Measurements from ENCODE around the gene SLC24A3.

Gene SLC24A3

DNA sequence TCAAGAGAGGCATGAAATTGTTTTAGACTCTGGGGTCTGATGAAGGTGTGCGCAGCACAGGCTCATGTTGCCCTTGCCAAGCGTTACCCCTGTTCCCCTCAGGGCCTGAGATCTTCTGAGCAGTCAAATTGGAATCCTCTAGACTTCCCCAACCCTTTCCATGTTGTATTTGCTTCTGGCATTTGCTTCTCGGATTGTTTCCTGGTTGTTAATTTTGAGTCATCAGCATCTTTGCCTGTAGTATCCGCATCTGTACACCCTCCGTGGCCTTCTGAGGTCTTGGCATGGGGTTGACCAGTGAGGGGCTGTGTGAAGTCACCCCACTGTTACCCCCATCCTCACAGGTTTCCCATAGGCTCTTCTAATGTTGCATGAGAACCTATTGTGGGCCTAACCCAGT, 40.9 kb downstream of the SLC24A3 start:
- no peak for ATAC-seq
- TF ChIP-seq ARNTL (CRISPR knock-in tag; IDR thresholded peaks at IDR 0.05; ENCODE audit: borderline replicate concordance, low read depth) (no peak), BACH2 (CRISPR knock-in tag; IDR thresholded peaks at IDR 0.05; ENCODE audit: borderline replicate concordance) (no peak), ZFP3 (CRISPR knock-in tag; IDR thresholded peaks at IDR 0.05) (no peak), ZNF565 (CRISPR knock-in tag; conservative IDR thresholded peaks at IDR 0.05; ENCODE audit: low read depth) (no peak), ESRRG (CRISPR knock-in tag; IDR thresholded peaks at IDR 0.05) (no peak), ISL1 (CRISPR knock-in tag; IDR thresholded peaks at IDR 0.05) (no peak), ZNF8 (CRISPR knock-in tag; IDR thresholded peaks at IDR 0.05) (no peak), GLIS3 (CRISPR knock-in tag; IDR thresholded peaks at IDR 0.05) (no peak), SNAI2 (CRISPR knock-in tag; IDR thresholded peaks at IDR 0.05) (no peak), RARB (CRISPR knock-in tag; IDR thresholded peaks at IDR 0.05) (no peak), PPARA (CRISPR knock-in tag; IDR thresholded peaks at IDR 0.05; ENCODE audit: borderline replicate concordance) (no peak), ZNF70 (CRISPR knock-in tag; IDR thresholded peaks at IDR 0.05) (no peak), TCF4 (CRISPR knock-in tag; IDR thresholded peaks at IDR 0.05; ENCODE audit: borderline replicate concordance) (no peak), CSDC2 (CRISPR knock-in tag; IDR thresholded peaks at IDR 0.05) (no peak), OSR1 (CRISPR knock-in tag; IDR thresholded peaks at IDR 0.05) (no peak), ZFP30 (CRISPR knock-in tag; IDR thresholded peaks at IDR 0.05) (no peak)
- TF ChIP-seq, protein P1, sequence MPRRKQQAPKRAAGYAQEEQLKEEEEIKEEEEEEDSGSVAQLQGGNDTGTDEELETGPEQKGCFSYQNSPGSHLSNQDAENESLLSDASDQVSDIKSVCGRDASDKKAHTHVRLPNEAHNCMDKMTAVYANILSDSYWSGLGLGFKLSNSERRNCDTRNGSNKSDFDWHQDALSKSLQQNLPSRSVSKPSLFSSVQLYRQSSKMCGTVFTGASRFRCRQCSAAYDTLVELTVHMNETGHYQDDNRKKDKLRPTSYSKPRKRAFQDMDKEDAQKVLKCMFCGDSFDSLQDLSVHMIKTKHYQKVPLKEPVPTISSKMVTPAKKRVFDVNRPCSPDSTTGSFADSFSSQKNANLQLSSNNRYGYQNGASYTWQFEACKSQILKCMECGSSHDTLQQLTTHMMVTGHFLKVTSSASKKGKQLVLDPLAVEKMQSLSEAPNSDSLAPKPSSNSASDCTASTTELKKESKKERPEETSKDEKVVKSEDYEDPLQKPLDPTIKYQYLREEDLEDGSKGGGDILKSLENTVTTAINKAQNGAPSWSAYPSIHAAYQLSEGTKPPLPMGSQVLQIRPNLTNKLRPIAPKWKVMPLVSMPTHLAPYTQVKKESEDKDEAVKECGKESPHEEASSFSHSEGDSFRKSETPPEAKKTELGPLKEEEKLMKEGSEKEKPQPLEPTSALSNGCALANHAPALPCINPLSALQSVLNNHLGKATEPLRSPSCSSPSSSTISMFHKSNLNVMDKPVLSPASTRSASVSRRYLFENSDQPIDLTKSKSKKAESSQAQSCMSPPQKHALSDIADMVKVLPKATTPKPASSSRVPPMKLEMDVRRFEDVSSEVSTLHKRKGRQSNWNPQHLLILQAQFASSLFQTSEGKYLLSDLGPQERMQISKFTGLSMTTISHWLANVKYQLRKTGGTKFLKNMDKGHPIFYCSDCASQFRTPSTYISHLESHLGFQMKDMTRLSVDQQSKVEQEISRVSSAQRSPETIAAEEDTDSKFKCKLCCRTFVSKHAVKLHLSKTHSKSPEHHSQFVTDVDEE (CRISPR knock-in tag; IDR thresholded peaks at IDR 0.05), result no peak
- TF ChIP-seq, protein P2, sequence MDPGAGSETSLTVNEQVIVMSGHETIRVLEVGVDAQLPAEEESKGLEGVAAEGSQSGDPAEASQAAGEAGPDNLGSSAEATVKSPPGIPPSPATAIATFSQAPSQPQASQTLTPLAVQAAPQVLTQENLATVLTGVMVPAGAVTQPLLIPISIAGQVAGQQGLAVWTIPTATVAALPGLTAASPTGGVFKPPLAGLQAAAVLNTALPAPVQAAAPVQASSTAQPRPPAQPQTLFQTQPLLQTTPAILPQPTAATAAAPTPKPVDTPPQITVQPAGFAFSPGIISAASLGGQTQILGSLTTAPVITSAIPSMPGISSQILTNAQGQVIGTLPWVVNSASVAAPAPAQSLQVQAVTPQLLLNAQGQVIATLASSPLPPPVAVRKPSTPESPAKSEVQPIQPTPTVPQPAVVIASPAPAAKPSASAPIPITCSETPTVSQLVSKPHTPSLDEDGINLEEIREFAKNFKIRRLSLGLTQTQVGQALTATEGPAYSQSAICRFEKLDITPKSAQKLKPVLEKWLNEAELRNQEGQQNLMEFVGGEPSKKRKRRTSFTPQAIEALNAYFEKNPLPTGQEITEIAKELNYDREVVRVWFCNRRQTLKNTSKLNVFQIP (CRISPR knock-in tag; IDR thresholded peaks at IDR 0.05; ENCODE audit: borderline replicate concordance, low read depth), result no peak
- TF ChIP-seq, protein P3, sequence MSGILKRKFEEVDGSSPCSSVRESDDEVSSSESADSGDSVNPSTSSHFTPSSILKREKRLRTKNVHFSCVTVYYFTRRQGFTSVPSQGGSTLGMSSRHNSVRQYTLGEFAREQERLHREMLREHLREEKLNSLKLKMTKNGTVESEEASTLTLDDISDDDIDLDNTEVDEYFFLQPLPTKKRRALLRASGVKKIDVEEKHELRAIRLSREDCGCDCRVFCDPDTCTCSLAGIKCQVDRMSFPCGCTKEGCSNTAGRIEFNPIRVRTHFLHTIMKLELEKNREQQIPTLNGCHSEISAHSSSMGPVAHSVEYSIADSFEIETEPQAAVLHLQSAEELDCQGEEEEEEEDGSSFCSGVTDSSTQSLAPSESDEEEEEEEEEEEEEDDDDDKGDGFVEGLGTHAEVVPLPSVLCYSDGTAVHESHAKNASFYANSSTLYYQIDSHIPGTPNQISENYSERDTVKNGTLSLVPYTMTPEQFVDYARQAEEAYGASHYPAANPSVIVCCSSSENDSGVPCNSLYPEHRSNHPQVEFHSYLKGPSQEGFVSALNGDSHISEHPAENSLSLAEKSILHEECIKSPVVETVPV (CRISPR knock-in tag; IDR thresholded peaks at IDR 0.05), result no peak
- TF ChIP-seq, protein P4, sequence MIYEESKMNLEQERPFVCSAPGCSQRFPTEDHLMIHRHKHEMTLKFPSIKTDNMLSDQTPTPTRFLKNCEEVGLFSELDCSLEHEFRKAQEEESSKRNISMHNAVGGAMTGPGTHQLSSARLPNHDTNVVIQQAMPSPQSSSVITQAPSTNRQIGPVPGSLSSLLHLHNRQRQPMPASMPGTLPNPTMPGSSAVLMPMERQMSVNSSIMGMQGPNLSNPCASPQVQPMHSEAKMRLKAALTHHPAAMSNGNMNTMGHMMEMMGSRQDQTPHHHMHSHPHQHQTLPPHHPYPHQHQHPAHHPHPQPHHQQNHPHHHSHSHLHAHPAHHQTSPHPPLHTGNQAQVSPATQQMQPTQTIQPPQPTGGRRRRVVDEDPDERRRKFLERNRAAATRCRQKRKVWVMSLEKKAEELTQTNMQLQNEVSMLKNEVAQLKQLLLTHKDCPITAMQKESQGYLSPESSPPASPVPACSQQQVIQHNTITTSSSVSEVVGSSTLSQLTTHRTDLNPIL (CRISPR knock-in tag; IDR thresholded peaks at IDR 0.05; ENCODE audit: low read depth), result no peak

DNA sequence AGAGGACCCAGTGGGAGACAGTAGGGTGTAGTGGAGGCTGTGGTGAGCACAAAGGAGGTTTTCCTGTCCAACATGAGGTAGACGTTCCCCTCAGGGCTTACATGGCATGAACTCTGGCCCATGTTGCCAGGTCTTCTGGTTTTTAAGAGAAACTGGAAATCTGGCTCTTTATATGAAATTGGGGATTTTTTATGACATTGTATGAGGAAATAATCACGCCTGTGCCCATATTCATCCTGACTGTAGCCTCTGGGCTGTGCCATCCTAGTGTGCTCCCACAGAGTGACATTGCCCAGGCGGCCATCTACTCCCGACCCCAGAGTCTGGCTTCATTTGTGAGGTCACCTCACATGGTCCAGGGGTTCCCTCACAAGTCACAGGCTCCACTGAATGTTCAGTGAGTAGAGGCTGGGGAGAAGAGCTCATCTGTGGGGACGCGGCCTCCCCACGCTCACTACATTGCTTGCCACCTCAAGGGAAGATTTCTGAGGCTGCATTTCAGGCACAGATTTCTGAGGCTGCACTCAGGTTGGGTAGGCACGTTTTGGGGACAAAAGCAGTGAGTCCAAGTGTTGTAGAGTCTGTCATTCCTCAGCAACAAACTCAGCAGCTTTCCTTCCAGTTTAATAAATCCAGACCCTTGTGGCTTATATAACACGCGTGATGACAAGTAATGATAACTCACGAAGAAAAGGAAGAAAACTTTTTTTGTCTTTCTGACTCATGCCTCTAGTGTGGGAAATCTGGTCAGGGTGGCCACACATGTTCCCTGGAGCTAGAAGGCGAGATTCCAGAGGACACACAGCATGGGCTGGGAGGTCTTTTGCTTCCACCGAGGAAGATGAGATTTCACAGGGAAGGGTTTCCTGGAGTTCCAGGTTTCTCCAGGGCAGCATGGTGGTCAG, 41.7 kb downstream of the SLC24A3 start:
- TF ChIP-seq, protein P2 (CRISPR knock-in tag; IDR thresholded peaks at IDR 0.05; ENCODE audit: borderline replicate concordance, low read depth), result no peak
- TF ChIP-seq ZFP3 (CRISPR knock-in tag; IDR thresholded peaks at IDR 0.05) (no peak), TOX (CRISPR knock-in tag; IDR thresholded peaks at IDR 0.05; ENCODE audit: borderline replicate concordance) (no peak), ZFP30 (CRISPR knock-in tag; IDR thresholded peaks at IDR 0.05) (no peak), ESRRG (CRISPR knock-in tag; IDR thresholded peaks at IDR 0.05) (no peak), GLIS3 (CRISPR knock-in tag; IDR thresholded peaks at IDR 0.05) (no peak), ZNF8 (CRISPR knock-in tag; IDR thresholded peaks at IDR 0.05) (no peak), CSDC2 (CRISPR knock-in tag; IDR thresholded peaks at IDR 0.05) (no peak), OSR1 (CRISPR knock-in tag; IDR thresholded peaks at IDR 0.05) (no peak), ISL1 (CRISPR knock-in tag; IDR thresholded peaks at IDR 0.05) (no peak), ZC3H10 (CRISPR knock-in tag; IDR thresholded peaks at IDR 0.05) (no peak), ARNTL (CRISPR knock-in tag; IDR thresholded peaks at IDR 0.05; ENCODE audit: borderline replicate concordance, low read depth) (no peak)
- TF ChIP-seq, protein P5, sequence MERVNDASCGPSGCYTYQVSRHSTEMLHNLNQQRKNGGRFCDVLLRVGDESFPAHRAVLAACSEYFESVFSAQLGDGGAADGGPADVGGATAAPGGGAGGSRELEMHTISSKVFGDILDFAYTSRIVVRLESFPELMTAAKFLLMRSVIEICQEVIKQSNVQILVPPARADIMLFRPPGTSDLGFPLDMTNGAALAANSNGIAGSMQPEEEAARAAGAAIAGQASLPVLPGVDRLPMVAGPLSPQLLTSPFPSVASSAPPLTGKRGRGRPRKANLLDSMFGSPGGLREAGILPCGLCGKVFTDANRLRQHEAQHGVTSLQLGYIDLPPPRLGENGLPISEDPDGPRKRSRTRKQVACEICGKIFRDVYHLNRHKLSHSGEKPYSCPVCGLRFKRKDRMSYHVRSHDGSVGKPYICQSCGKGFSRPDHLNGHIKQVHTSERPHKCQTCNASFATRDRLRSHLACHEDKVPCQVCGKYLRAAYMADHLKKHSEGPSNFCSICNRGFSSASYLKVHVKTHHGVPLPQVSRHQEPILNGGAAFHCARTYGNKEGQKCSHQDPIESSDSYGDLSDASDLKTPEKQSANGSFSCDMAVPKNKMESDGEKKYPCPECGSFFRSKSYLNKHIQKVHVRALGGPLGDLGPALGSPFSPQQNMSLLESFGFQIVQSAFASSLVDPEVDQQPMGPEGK (CRISPR knock-in tag; IDR thresholded peaks at IDR 0.05; ENCODE audit: borderline replicate concordance), result no peak
- TF ChIP-seq, protein P4 (CRISPR knock-in tag; IDR thresholded peaks at IDR 0.05; ENCODE audit: low read depth), result no peak
- no peak for ATAC-seq
